HG03432 (cell line): ENCODE measurements around the gene EIF2B5.

ENCODE experiments used
- ATAC-seq: cut with Tn5 transposase; IDR thresholded peaks from one replicate; pipeline ENCODE4 v1.9.1; 2021; ENCODE audit warnings: mild to moderate bottlenecking, moderate library complexity; ENCODE audit not compliant: unreplicated experiment

The EIF2B5 gene

GRCh38 chr3:184192889-184193288, 57.7 kb downstream of the EIF2B5 start:
- ATAC-seq, result no peak

- no peak for ATAC-seq
Observed at GRCh38 chr3:184193991-184194539, 58.9 kb downstream of the EIF2B5 start.
